ENCODE measurements around the gene DHRS13.
A peak's percentile ranks its signal among the peaks of the same experiment; 100 is the strongest.
"Not testable (repeated sequence)": the region's sequence is repeated elsewhere in the genome, so short reads cannot be mapped to it uniquely, and the experiment has no call there.

The DHRS13 gene

GRCh38 chr17:28917465-28917864, 14.6 kb upstream of the DHRS13 start:
- Mint-ChIP-seq H3K4me3 (no peak overlapping the region), H3K9me3 (ENCODE audit: low read depth) (no peaks in the 10 kb centered on the region), H3K4me1 (ENCODE audit: low read depth) (peaks cover 16% of the 10 kb centered on the region), H3K27ac (peak overlapping the region; percentile 61), H3K27me3 (no peaks in the 10 kb centered on the region), H3K36me3 (peaks cover 15% of the 10 kb centered on the region)

GRCh38 chr17:28917029-28917428, 14.2 kb upstream of the DHRS13 start:
- Mint-ChIP-seq H3K36me3 (peaks cover 15% of the 10 kb centered on the region), H3K9me3 (ENCODE audit: low read depth) (no peaks in the 10 kb centered on the region), H3K4me1 (ENCODE audit: low read depth) (peaks cover 16% of the 10 kb centered on the region), H3K4me3 (no peak overlapping the region), H3K27ac (peak overlapping the region; percentile 64), H3K27me3 (no peaks in the 10 kb centered on the region)

GRCh38 chr17:28916302-28916934, 13.5 kb upstream of the DHRS13 start:
- Mint-ChIP-seq H3K36me3 (peaks cover 12% of the 10 kb centered on the region), H3K9me3 (ENCODE audit: low read depth) (no peaks in the 10 kb centered on the region), H3K4me3 (no peak overlapping the region), H3K27ac (peak overlapping the region; percentile 64), H3K27me3 (no peaks in the 10 kb centered on the region), H3K4me1 (ENCODE audit: low read depth) (peaks cover 14% of the 10 kb centered on the region)

- Mint-ChIP-seq H3K27ac (no peak overlapping the region), H3K36me3 (peaks cover 8% of the 10 kb centered on the region), H3K4me3 (no peak overlapping the region), H3K27me3 (no peaks in the 10 kb centered on the region), H3K9me3 (ENCODE audit: low read depth) (no peaks in the 10 kb centered on the region), H3K4me1 (ENCODE audit: low read depth) (peaks cover 14% of the 10 kb centered on the region)
Observed at GRCh38 chr17:28912938-28913333, 10.1 kb upstream of the DHRS13 start.

- Mint-ChIP-seq H3K27me3 (no peaks in the 10 kb centered on the region), H3K9me3 (ENCODE audit: low read depth) (no peaks in the 10 kb centered on the region), H3K4me3 (no peak overlapping the region), H3K4me1 (ENCODE audit: low read depth) (peaks cover 14% of the 10 kb centered on the region), H3K27ac (no peak overlapping the region), H3K36me3 (peaks cover 8% of the 10 kb centered on the region)
Observed at GRCh38 chr17:28912281-28912937, 9.5 kb upstream of the DHRS13 start.

- peaks cover 14% of the 10 kb centered on the region for H3K4me1 Mint-ChIP-seq (ENCODE audit: low read depth)
- no peak overlapping the region for H3K27ac Mint-ChIP-seq
- no peaks in the 10 kb centered on the region for H3K27me3 Mint-ChIP-seq
- H3K36me3 Mint-ChIP-seq: peaks cover 8% of the 10 kb centered on the region
- H3K4me3 Mint-ChIP-seq: no peak overlapping the region
- H3K9me3 Mint-ChIP-seq (ENCODE audit: low read depth): no peaks in the 10 kb centered on the region
Observed at GRCh38 chr17:28911411-28912045, 8.6 kb upstream of the DHRS13 start.

- H3K27me3 Mint-ChIP-seq: no peaks in the 10 kb centered on the region
- H3K27ac Mint-ChIP-seq: no peak overlapping the region
- H3K36me3 Mint-ChIP-seq: peaks cover 8% of the 10 kb centered on the region
- H3K9me3 Mint-ChIP-seq (ENCODE audit: low read depth): no peaks in the 10 kb centered on the region
- H3K4me1 Mint-ChIP-seq (ENCODE audit: low read depth): peaks cover 10% of the 10 kb centered on the region
- H3K4me3 Mint-ChIP-seq: no peak overlapping the region
Observed at GRCh38 chr17:28910534-28910933, 7.7 kb upstream of the DHRS13 start.

GRCh38 chr17:28908640-28909167, 5.8 kb upstream of the DHRS13 start:
- peak overlapping the region; percentile 2 for H3K27ac Mint-ChIP-seq
- H3K36me3 Mint-ChIP-seq: no peaks in the 10 kb centered on the region
- no peaks in the 10 kb centered on the region for H3K4me1 Mint-ChIP-seq (ENCODE audit: low read depth)
- H3K9me3 Mint-ChIP-seq (ENCODE audit: low read depth): no peaks in the 10 kb centered on the region
- H3K27me3 Mint-ChIP-seq: no peaks in the 10 kb centered on the region
- no peak overlapping the region for H3K4me3 Mint-ChIP-seq

GRCh38 chr17:28907709-28908475, 5.0 kb upstream of the DHRS13 start:
- Mint-ChIP-seq H3K27ac (peak overlapping the region; percentile 66), H3K27me3 (no peaks in the 10 kb centered on the region), H3K36me3 (no peaks in the 10 kb centered on the region), H3K4me1 (ENCODE audit: low read depth) (peaks cover 4% of the 10 kb centered on the region), H3K4me3 (no peak overlapping the region), H3K9me3 (ENCODE audit: low read depth) (no peaks in the 10 kb centered on the region)

GRCh38 chr17:28906706-28907438, 4.0 kb upstream of the DHRS13 start:
- Mint-ChIP-seq H3K9me3 (ENCODE audit: low read depth) (no peaks in the 10 kb centered on the region), H3K4me1 (ENCODE audit: low read depth) (peaks cover 8% of the 10 kb centered on the region), H3K36me3 (no peaks in the 10 kb centered on the region), H3K4me3 (no peak overlapping the region), H3K27me3 (no peaks in the 10 kb centered on the region), H3K27ac (peak overlapping the region; percentile 66)

GRCh38 chr17:28906276-28906675, 3.4 kb upstream of the DHRS13 start:
- no peaks in the 10 kb centered on the region for H3K27me3 Mint-ChIP-seq
- H3K36me3 Mint-ChIP-seq: no peaks in the 10 kb centered on the region
- H3K27ac Mint-ChIP-seq: no peak overlapping the region
- no peaks in the 10 kb centered on the region for H3K9me3 Mint-ChIP-seq (ENCODE audit: low read depth)
- H3K4me1 Mint-ChIP-seq (ENCODE audit: low read depth): peaks cover 13% of the 10 kb centered on the region
- H3K4me3 Mint-ChIP-seq: no peak overlapping the region

GRCh38 chr17:28904800-28905199, 1.9 kb upstream of the DHRS13 start:
- peaks cover 21% of the 10 kb centered on the region for H3K4me1 Mint-ChIP-seq (ENCODE audit: low read depth)
- H3K36me3 Mint-ChIP-seq: peaks cover 5% of the 10 kb centered on the region
- H3K4me3 Mint-ChIP-seq: peak overlapping the region; percentile 46
- no peaks in the 10 kb centered on the region for H3K27me3 Mint-ChIP-seq
- no peak overlapping the region for H3K27ac Mint-ChIP-seq
- H3K9me3 Mint-ChIP-seq (ENCODE audit: low read depth): no peaks in the 10 kb centered on the region

GRCh38 chr17:28903546-28903841, 615 bp upstream of the DHRS13 start:
- not testable (repeated sequence) for H3K36me3 Mint-ChIP-seq; H3K27me3 Mint-ChIP-seq; H3K9me3 Mint-ChIP-seq (ENCODE audit: low read depth)
- Mint-ChIP-seq H3K4me1 (ENCODE audit: low read depth) (peaks cover 31% of the 10 kb centered on the region), H3K4me3 (peak overlapping the region; percentile 79), H3K27ac (peak overlapping the region; percentile 70)
